RWPE1 (cell line): ENCODE data around the gene PER2.

Experiments
- CTCF ChIA-PET: fragments of 350-600 bp; sonication (Branson Sonifier 250); formaldehyde crosslinking; extraction: SDS; loops from one replicate; lab custom pipeline; 2021; lab: Yijun Ruan, JAX
- POLR2A ChIA-PET: fragments of 400-600 bp; formaldehyde crosslinking; extraction: SDS; loops from one replicate; lab custom pipeline; 2020; ENCODE audit warnings: antibody characterized with exemption; ENCODE audit not compliant: low non-redundant PET; lab: Yijun Ruan, JAX
- DNase-seq: peaks from one replicate; pipeline ENCODE4 v3.0.0; 2012; ENCODE audit warnings: low spot score
- H3K27ac ChIP-seq: fragments of 450-650 bp; 2 replicates; pipeline ENCODE4 v1.5.1; 2017
- CTCF ChIP-seq: fragments of 450-650 bp; conservative IDR thresholded peaks from 2 replicates; pipeline ENCODE4 v1.5.1; 2017; ENCODE audit warnings: low read depth, mild to moderate bottlenecking

The PER2 gene

GRCh38 chr2:238255151-238255551 lies 33.3 kb downstream of the PER2 start:
- peak overlapping the region; percentile 14; the same call in 1 of the 2 replicates for H3K27ac ChIP-seq
- CTCF ChIA-PET: interaction anchor here (0.6 to 1.4 kb wide), 3 partner anchors 8 to 38 kb away, joined by 4 read pairs; no protein-coding TSS in a partner anchor
- POLR2A ChIA-PET: no interaction called here
- no peak for DNase-seq
- no peak for TF ChIP-seq CTCF

GRCh38 chr2:238254095-238254723 lies 34.2 kb downstream of the PER2 start:
- ChIA-PET CTCF (interaction anchor here (0.6 to 1.4 kb wide), 4 partner anchors 9 to 398 kb away, joined by 3 to 4 read pairs (median 4); no protein-coding TSS in a partner anchor), POLR2A (no interaction called here)
- TF ChIP-seq CTCF: no peak
- H3K27ac ChIP-seq: peak overlapping the region; percentile 14; the same call in 1 of the 2 replicates
- no peak for DNase-seq

- DNase-seq: no peak
- ChIA-PET POLR2A (no interaction called here), CTCF (interaction anchor here (0.6 to 0.7 kb wide), 2 partner anchors 98 to 396 kb away, joined by 3 read pairs; no protein-coding TSS in a partner anchor)
- TF ChIP-seq CTCF: no peak
- H3K27ac ChIP-seq: no peak overlapping the region
These were observed 35.4 kb downstream of the PER2 start for GRCh38 chr2:238252766-238253630.

GRCh38 chr2:238251986-238252385 lies 36.4 kb downstream of the PER2 start:
- no peak for TF ChIP-seq CTCF
- POLR2A ChIA-PET: no interaction called here
- CTCF ChIA-PET: no interaction called here
- DNase-seq: no peak
- no peak overlapping the region for H3K27ac ChIP-seq

GRCh38 chr2:238251331-238251730 lies 37.1 kb downstream of the PER2 start:
- no peak for TF ChIP-seq CTCF
- no peak overlapping the region for H3K27ac ChIP-seq
- ChIA-PET CTCF (no interaction called here), POLR2A (no interaction called here)
- no peak for DNase-seq

- DNase-seq: no peak
- CTCF ChIA-PET: no interaction called here
- no peak overlapping the region for H3K27ac ChIP-seq
- no peak for TF ChIP-seq CTCF
- POLR2A ChIA-PET: no interaction called here
These were observed 37.5 kb downstream of the PER2 start for GRCh38 chr2:238250896-238251295.
